Ovary (tissue), 9 donors: ENCODE results near the gene BMP2. TPM values are rescaled to one million over a fixed set of nuclear protein-coding genes. Genes with fewer than 3 reads are reported as not detected.

Experiments
- DNase-seq, 5 donors: peaks; one replicate each; pipeline ENCODE4 v3.0.0-alpha.2; 2019 to 2020
- H3K27ac ChIP-seq, 2 donors: fragments of 200-600 bp; one replicate each; pipeline versions ENCODE4 v1.5.1 to v1.8.0; 2019 to 2022
- H3K27me3 ChIP-seq: fragments of 200-600 bp; one replicate; pipeline ENCODE4 v1.8.0; 2022
- H3K36me3 ChIP-seq: fragments of 200-600 bp; sonication (generic); one replicate; pipeline ENCODE4 v1.5.1; 2019
- H3K4me1 ChIP-seq: one replicate; pipeline ENCODE4 v1.8.1; 2013; ENCODE audit warnings: mild to moderate bottlenecking, moderate library complexity; ENCODE audit not compliant: insufficient read depth
- H3K4me3 ChIP-seq: fragments of 200-600 bp; sonication (generic); one replicate; pipeline ENCODE4 v1.5.1; 2017
- H3K9me3 ChIP-seq, 2 donors: fragments of 200-600 bp in 1 of 2; sonication (generic) in 1 of 2; one replicate each; pipeline versions ENCODE4 v1.5.1 to v1.8.1; 2013 to 2019; ENCODE audit warnings: mild to moderate bottlenecking in 1 of 2, moderate library complexity in 1 of 2
- CTCF ChIP-seq, 3 donors: fragments of 450-650 bp in 2 of 3; fragments of 200-600 bp in 1 of 3; IDR thresholded peaks; one replicate each; pipeline versions ENCODE4 v1.5.1 to v1.8.0; 2016 to 2022; ENCODE audit warnings: antibody characterized with exemption in 3 of 3, mild to moderate bottlenecking in 1 of 3
- EP300 ChIP-seq: sonication (generic); formaldehyde crosslinking; IDR thresholded peaks from one replicate; pipeline ENCODE4 v1.6.1; 2017; ENCODE audit warnings: antibody characterized with exemption
- POLR2A ChIP-seq: fragments of 450-650 bp; IDR thresholded peaks from one replicate; pipeline ENCODE4 v1.6.1; 2017; ENCODE audit warnings: antibody characterized with exemption, mild to moderate bottlenecking, moderate library complexity
- WGBS, 3 donors: extraction: QIAGEN DNeasy Blood & Tissue Kit in 1 of 3; methylation state at CpG; one replicate each; pipeline versions ENCODE4 v1.1.5 to v1.1.7; 2013 to 2017; 5-methylcytosine and 5-hydroxymethylcytosine counted together
- intact Hi-C, 4 donors: fragments of 100-400 bp; cut with DNase I; formaldehyde crosslinking; loops; one replicate each; pipeline versions ENCODE4 v1.11.0 to v1.15.1; 2022 to 2023
- polyA plus RNA-seq, 2 donors: library from polyadenylated mRNA; stranded (reverse); fragments of 200-250 nt in 1 of 2; fragments of 350-450 nt in 1 of 2; fragmentation: Illumina TruSeq in 1 of 2; extraction: RNeasy Lipid Tissue Mini Kit (QIAGEN cat#74804) in 1 of 2; gene quantifications; one replicate each; pipeline ENCODE4 v1.2.3, GENCODE V29; 2013 to 2014
- total RNA-seq, 7 donors: library from RNA; depleted of rRNA in 2 of 7; stranded (reverse); fragments of >200 nt in 2 of 7; fragmentation: NEBNext Ultra II Directional in 3 of 7; extraction: Animal tissue kit (Norgen Biotek cat#: 25700) in 3 of 7; gene quantifications; one replicate each; pipeline versions ENCODE4 v1.1.0 to v1.2.4, GENCODE V29; 2016 to 2023
- donor health status: DM: no; HTN: no; CAD: no; lungs with moderate emphysema.
- donor health status: DM: no; HTN: no; CAD: no.
- donor health status: Bipolar disorder and iron deficiency.
- donor health status: DM: yes; HTN: yes; CAD: no.
- donor health status: DM: no; HTN: no; CAD: no.
- donor health status: DM: yes; HTN: yes; CAD: no.

Gene BMP2
- total and polyA plus RNA-seq, 9 donors, result 0.58 to 9.7 (median 2.4) TPM

GRCh38 chr20:6768228-6769140, 998 bp downstream of the BMP2 start:
- Histone ChIP-seq H3K27ac (peak overlapping the region in 1 of 2 donors; percentile 9), H3K4me1 (peaks cover 9% of the 10 kb centered on the region), H3K9me3 (no peaks in the 10 kb centered on the region), H3K36me3 (no peaks in the 10 kb centered on the region), H3K27me3 (no peaks in the 10 kb centered on the region), H3K4me3 (peak overlapping the region; percentile 45)
- TF ChIP-seq EP300 (no peak), POLR2A (no peak), CTCF (IDR thresholded peaks at IDR 0.05) (no peak)
- DNase-seq, result peak in 3 of 5 donors; percentile 19 to 36 (median 27)
- WGBS, 3 donors, result 1 to 2% (median 1%) methylated on average over 59 to 70 of the region's 70 CpGs
- intact Hi-C loops, result loop anchor here in 2 of 4 donors (5.0 to 10.0 kb wide), 2 partner anchors 516 to 519 kb away; no protein-coding TSS in a partner anchor

GRCh38 chr20:6769903-6770785, 2.7 kb downstream of the BMP2 start:
- Histone ChIP-seq H3K36me3 (no peaks in the 10 kb centered on the region), H3K4me1 (peaks cover 9% of the 10 kb centered on the region), H3K27ac (no peak overlapping the region), H3K27me3 (no peaks in the 10 kb centered on the region), H3K4me3 (peak overlapping the region; percentile 45), H3K9me3 (no peaks in the 10 kb centered on the region)
- DNase-seq, result peak; percentile 16 to 51 (median 37)
- no peak for TF ChIP-seq POLR2A
- WGBS, 3 donors, result 2 to 3% (median 2%) methylated on average over 38 to 55 of the region's 55 CpGs
- intact Hi-C loops, result loop anchor here in 2 of 4 donors (5.0 to 10.0 kb wide), 2 partner anchors 515 to 517 kb away; no protein-coding TSS in a partner anchor

GRCh38 chr20:6770786-6771100, 3.3 kb downstream of the BMP2 start:
- H3K27me3 ChIP-seq, result no peaks in the 10 kb centered on the region
- H3K4me1 ChIP-seq, result peaks cover 9% of the 10 kb centered on the region
- peak overlapping the region; percentile 45 for H3K4me3 ChIP-seq
- H3K36me3 ChIP-seq, result no peaks in the 10 kb centered on the region
- no peak overlapping the region for H3K27ac ChIP-seq
- TF ChIP-seq POLR2A (no peak), EP300 (no peak), CTCF (IDR thresholded peaks at IDR 0.05) (no peak)
- no peaks in the 10 kb centered on the region for H3K9me3 ChIP-seq
- 37 to 43% (median 41%) methylated on average over 3 of the region's 3 CpGs for WGBS, 3 donors
- DNase-seq, result no peak
- intact Hi-C loops, result no loop called here

GRCh38 chr20:6780433-6781190, 13.1 kb downstream of the BMP2 start:
- WGBS, 3 donors, result 66 to 72% (median 66%) methylated on average over 5 of the region's 5 CpGs
- Histone ChIP-seq H3K27ac (no peak overlapping the region), H3K9me3 (no peaks in the 10 kb centered on the region), H3K36me3 (no peaks in the 10 kb centered on the region), H3K27me3 (no peaks in the 10 kb centered on the region), H3K4me1 (no peaks in the 10 kb centered on the region), H3K4me3 (no peak overlapping the region)
- no peak for DNase-seq
- TF ChIP-seq CTCF (IDR thresholded peaks at IDR 0.05) (no peak), EP300 (no peak), POLR2A (no peak)
- intact Hi-C loops, result no loop called here
